Tibial artery (tissue), 4 donors: ENCODE measurements around the gene CC2D2A.
"Not testable (repeated sequence)": the region's sequence is repeated elsewhere in the genome, so short reads cannot be mapped to it uniquely, and the experiment has no call there.

Source experiments
- DNase-seq, 2 donors: peaks; one replicate each; pipeline ENCODE4 v3.0.0-alpha.2; 2019
- H3K27ac ChIP-seq, 2 donors: fragments of 200-600 bp; sonication (generic) in 1 of 2; 1 replicate in 1 of 2; 2 replicates in 1 of 2; pipeline ENCODE4 v1.5.1; 2018 to 2019; ENCODE audit warnings: mild to moderate bottlenecking in 1 of 2
- H3K27me3 ChIP-seq, 2 donors: fragments of 200-600 bp; sonication (generic) in 1 of 2; one replicate each; pipeline versions ENCODE4 v1.5.1 to v1.6.0; 2016 to 2019
- H3K36me3 ChIP-seq, 3 donors: fragments of 200-600 bp; sonication (generic) in 2 of 3; one replicate each; pipeline ENCODE4 v1.5.1; 2016 to 2019; ENCODE audit warnings: mild to moderate bottlenecking in 2 of 3
- H3K4me1 ChIP-seq, 4 donors: fragments of 200-600 bp; sonication (generic) in 2 of 4; 1 replicate in 3 of 4; 2 replicates in 1 of 4; pipeline ENCODE4 v1.5.1; 2016 to 2019
- H3K4me3 ChIP-seq, 2 donors: fragments of 200-600 bp; sonication (generic) in 1 of 2; 1 replicate in 1 of 2; 2 replicates in 1 of 2; pipeline ENCODE4 v1.5.1; 2018 to 2019; ENCODE audit warnings: mild to moderate bottlenecking in 2 of 2
- H3K9me3 ChIP-seq, 3 donors: fragments of 200-600 bp; sonication (generic) in 1 of 3; one replicate each; pipeline ENCODE4 v1.5.1; 2016 to 2019
- intact Hi-C: fragments of 100-400 bp; cut with DNase I; formaldehyde crosslinking; loops from one replicate; pipeline ENCODE4 v1.15.0; 2023; ENCODE audit warnings: low total_unique reads
- TF ChIP-seq, protein P1 (sequence below), 2 experiments: fragments of 200-600 bp in 1 of 2; fragments of 450-650 bp in 1 of 2; IDR thresholded peaks; one replicate each; pipeline ENCODE4 v1.5.1; 2017 to 2019; ENCODE audit warnings: antibody characterized with exemption in 2 of 2, mild to moderate bottlenecking in 1 of 2, moderate library complexity in 1 of 2

The CC2D2A gene

DNA sequence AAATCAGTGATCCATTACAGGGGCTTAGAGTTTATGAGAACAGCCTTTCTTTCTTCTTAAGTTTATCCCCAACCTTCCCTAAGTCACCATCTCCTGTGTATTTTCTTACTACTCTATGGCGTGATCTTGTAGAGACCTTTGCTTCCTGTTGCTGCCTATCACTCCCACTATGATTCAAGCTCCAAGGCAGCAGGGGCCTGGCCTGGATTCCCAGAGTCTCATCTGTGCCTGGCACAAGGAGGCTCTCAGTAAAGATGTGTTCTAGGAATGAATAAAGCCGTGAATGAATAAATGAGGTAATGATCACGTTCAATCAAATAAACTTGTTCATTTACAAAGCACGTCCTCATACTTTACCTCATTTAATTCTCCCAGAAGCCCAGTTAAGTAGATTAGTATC lies 45.4 kb downstream of the CC2D2A start:
- H3K9me3 ChIP-seq = no peaks in the 10 kb centered on the region
- H3K27me3 ChIP-seq = no peaks in the 10 kb centered on the region
- TF ChIP-seq, protein P1, sequence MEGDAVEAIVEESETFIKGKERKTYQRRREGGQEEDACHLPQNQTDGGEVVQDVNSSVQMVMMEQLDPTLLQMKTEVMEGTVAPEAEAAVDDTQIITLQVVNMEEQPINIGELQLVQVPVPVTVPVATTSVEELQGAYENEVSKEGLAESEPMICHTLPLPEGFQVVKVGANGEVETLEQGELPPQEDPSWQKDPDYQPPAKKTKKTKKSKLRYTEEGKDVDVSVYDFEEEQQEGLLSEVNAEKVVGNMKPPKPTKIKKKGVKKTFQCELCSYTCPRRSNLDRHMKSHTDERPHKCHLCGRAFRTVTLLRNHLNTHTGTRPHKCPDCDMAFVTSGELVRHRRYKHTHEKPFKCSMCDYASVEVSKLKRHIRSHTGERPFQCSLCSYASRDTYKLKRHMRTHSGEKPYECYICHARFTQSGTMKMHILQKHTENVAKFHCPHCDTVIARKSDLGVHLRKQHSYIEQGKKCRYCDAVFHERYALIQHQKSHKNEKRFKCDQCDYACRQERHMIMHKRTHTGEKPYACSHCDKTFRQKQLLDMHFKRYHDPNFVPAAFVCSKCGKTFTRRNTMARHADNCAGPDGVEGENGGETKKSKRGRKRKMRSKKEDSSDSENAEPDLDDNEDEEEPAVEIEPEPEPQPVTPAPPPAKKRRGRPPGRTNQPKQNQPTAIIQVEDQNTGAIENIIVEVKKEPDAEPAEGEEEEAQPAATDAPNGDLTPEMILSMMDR (IDR thresholded peaks at IDR 0.05) = no peak
- intact Hi-C loops = no loop called here
- H3K4me3 ChIP-seq = no peak overlapping the region
- peaks cover 51 to 86% (median 61%) of the 10 kb centered on the region in 3 donors for H3K36me3 ChIP-seq
- H3K4me1 ChIP-seq = no peaks in the 10 kb centered on the region
- DNase-seq = no peak
- H3K27ac ChIP-seq = no peak overlapping the region

DNA sequence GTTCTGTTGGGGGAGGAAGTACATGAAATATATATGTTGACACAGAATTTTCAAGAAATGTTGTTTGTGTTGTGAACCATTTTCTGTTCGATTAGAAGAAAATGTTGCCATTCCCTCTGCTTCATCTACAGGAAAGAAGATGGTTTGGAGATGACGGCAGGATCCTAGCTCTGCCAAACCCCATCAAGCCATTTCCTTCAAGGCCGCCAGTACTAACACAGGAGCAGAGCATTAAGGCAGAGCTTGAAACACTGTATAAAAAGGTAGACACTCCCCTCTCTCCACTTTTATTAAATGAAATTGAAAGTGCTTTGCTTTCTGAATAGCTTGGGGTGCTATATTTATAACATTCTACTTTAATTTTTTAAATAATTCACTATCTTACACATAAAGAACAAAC lies 46.8 kb downstream of the CC2D2A start:
- H3K36me3 ChIP-seq = peaks cover 39 to 85% (median 49%) of the 10 kb centered on the region in 3 donors
- TF ChIP-seq, protein P1 (IDR thresholded peaks at IDR 0.05) = no peak
- H3K4me3 ChIP-seq = no peak overlapping the region
- no peaks in the 10 kb centered on the region for H3K4me1 ChIP-seq
- intact Hi-C loops = no loop called here
- H3K27ac ChIP-seq = no peak overlapping the region
- no peaks in the 10 kb centered on the region for H3K9me3 ChIP-seq
- no peak for DNase-seq
- no peaks in the 10 kb centered on the region for H3K27me3 ChIP-seq

DNA sequence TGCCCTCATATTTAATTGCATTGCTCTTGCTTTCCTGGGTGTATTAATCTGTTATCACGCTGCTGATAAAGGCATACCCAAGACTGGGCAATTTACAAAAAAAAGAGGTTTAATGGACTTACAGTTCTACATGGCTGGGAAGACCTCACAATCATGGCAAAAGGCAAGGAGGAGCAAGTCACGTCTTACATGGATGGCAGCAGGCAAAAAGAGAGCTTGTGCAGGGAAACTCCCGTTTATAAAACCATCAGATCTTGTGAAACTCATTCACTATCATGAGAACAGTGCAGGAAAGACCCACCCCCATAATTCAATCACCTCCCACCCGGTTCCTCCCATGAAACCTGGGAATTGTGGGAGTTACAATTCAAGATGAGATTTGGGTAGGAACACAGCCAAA lies 48.0 kb downstream of the CC2D2A start:
- H3K9me3 ChIP-seq, intact Hi-C loops, H3K4me3 ChIP-seq, DNase-seq, H3K27me3 ChIP-seq, H3K27ac ChIP-seq, H3K4me1 ChIP-seq: not testable (repeated sequence)
- peaks cover 32 to 73% (median 47%) of the 10 kb centered on the region in 3 donors for H3K36me3 ChIP-seq

DNA sequence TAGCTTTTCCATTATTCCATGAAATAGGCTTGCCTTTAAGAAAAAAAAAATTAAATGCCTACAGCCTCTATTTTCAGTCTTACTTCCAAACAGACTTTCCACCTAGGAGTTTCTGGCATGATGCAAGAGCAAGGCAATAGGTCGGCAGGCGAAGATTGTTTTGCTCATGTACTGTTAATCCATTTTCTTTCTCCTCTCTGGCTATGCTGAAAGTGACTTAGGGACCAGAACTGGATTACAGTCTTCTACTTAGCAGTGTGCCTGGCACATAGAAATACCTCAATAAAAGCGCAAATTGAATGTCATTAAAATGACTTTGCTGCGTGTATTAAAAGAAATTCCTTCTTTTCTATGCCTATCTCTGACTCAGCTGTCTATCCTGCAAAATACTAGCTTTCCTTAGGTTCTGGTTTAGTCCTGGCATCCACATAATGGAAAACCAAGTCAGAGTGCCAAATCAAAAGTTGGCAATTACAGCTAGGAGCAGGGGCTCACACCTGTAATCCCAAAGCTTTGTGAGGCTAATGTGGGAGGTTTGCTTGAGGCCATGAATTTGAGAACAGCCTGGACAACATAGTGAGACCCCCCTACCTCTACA lies 51.9 kb downstream of the CC2D2A start:
- no peaks in the 10 kb centered on the region for H3K9me3 ChIP-seq
- DNase-seq = no peak
- H3K27ac ChIP-seq = no peak overlapping the region
- H3K27me3 ChIP-seq = no peaks in the 10 kb centered on the region
- H3K4me3 ChIP-seq = no peak overlapping the region
- TF ChIP-seq, protein P1 (IDR thresholded peaks at IDR 0.05) = no peak
- peaks cover 29 to 51% (median 39%) of the 10 kb centered on the region in 3 donors for H3K36me3 ChIP-seq
- intact Hi-C loops = no loop called here
- H3K4me1 ChIP-seq = no peaks in the 10 kb centered on the region

DNA sequence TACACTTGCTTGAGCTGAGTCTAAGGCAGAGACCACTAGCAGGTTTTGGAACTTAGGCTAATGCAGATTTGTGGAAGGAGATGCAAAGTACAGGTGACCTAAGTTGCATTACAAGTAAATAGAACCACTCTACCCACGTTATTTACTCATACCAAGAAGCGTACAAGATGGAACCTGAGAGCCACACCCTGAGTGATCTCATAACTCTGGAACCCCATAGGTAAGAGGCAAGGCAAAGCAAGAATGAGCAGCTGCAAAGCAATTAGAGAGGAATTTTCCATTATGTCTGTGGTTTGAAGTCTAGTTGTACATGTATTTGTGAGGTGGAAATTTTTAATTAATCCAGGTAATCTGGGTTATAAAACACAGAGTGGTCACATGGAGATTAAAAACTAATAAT lies 55.4 kb downstream of the CC2D2A start:
- peaks cover 14 to 44% (median 20%) of the 10 kb centered on the region in 3 donors for H3K36me3 ChIP-seq
- no peak overlapping the region for H3K27ac ChIP-seq
- intact Hi-C loops = no loop called here
- H3K27me3 ChIP-seq = no peaks in the 10 kb centered on the region
- no peak overlapping the region for H3K4me3 ChIP-seq
- no peak for DNase-seq
- H3K9me3 ChIP-seq = no peaks in the 10 kb centered on the region
- TF ChIP-seq, protein P1 (IDR thresholded peaks at IDR 0.05) = no peak
- no peaks in the 10 kb centered on the region for H3K4me1 ChIP-seq

DNA sequence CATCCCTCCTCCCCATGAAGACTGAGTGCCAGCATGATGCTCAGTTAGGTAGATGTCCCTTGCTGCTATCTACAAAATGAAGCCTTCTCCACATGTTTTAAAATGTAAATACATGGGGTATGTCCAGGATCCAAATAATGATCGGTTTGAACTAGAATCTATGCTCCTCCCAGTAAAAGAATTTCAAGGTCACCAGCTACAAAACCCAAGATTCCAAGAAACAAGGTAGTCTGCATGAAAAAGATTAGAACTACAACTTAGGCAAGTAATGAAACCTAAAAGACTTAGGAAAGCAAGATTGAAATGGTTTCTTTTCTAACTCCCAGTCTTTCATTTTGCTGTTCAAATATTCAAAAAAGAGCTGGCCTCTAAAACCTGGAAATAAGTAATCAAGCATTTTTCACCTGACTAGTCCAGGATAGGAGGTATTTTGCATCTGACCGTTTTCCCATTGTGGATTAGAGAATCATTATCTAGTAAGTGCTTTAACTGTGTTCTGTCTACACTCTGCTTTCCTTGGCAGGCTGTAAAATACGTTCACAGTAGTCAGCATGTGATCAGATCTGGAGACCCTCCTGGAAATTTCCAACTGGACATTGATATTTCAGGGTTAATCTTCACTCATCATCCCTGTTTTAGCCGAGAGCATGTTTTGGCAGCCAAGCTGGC lies 57.4 kb downstream of the CC2D2A start:
- no peaks in the 10 kb centered on the region for H3K27me3 ChIP-seq

More for the DNA sequence above, 57.4 kb downstream of the CC2D2A start:
- Histone ChIP-seq H3K36me3 (peaks cover 15 to 31% (median 26%) of the 10 kb centered on the region in 3 donors), H3K4me3 (no peak overlapping the region), H3K4me1 (no peaks in the 10 kb centered on the region), H3K9me3 (no peaks in the 10 kb centered on the region), H3K27ac (no peak overlapping the region)
- TF ChIP-seq, protein P1 (IDR thresholded peaks at IDR 0.05) = no peak
- no peak for DNase-seq
- intact Hi-C loops = no loop called here
